Sigmoid colon (tissue), 7 donors: Measurements from ENCODE around the gene TOMM34. TPM values are rescaled to one million over a fixed set of nuclear protein-coding genes. Genes with fewer than 3 reads are reported as not detected.

Source experiments
- DNase-seq: peaks from one replicate; pipeline ENCODE4 v3.0.0-alpha.2; 2019
- H3K27ac ChIP-seq, 4 donors: fragments of 200-600 bp; sonication (generic); one replicate each; pipeline ENCODE4 v1.5.1; 2016 to 2019; ENCODE audit warnings: mild to moderate bottlenecking in 1 of 4
- H3K27me3 ChIP-seq, 3 donors: fragments of 200-600 bp; sonication (generic); one replicate each; pipeline ENCODE4 v1.5.1; 2019; ENCODE audit warnings: mild to moderate bottlenecking in 1 of 3
- H3K36me3 ChIP-seq, 4 donors: fragments of 200-600 bp; sonication (generic); one replicate each; pipeline ENCODE4 v1.5.1; 2016 to 2019
- H3K4me1 ChIP-seq, 4 donors: fragments of 200-600 bp; sonication (generic); one replicate each; pipeline ENCODE4 v1.5.1; 2017 to 2019
- H3K4me3 ChIP-seq, 4 donors: fragments of 200-600 bp; sonication (generic); one replicate each; pipeline ENCODE4 v1.5.1; 2017 to 2019; ENCODE audit warnings: mild to moderate bottlenecking in 2 of 4, moderate library complexity in 1 of 4
- H3K9me3 ChIP-seq, 4 donors: fragments of 200-600 bp in 3 of 4; sonication (generic) in 3 of 4; one replicate each; pipeline versions ENCODE4 v1.5.1 to v1.6.1; 2013 to 2019
- EP300 ChIP-seq, 4 donors: sonication (generic); formaldehyde crosslinking; IDR thresholded peaks; one replicate each; pipeline ENCODE4 v1.6.1; 2017; ENCODE audit warnings: antibody characterized with exemption in 4 of 4
- POLR2A ChIP-seq, 2 donors: fragments of 450-650 bp; IDR thresholded peaks; one replicate each; pipeline ENCODE4 v1.6.1; 2016; ENCODE audit warnings: antibody characterized with exemption in 2 of 2, mild to moderate bottlenecking in 2 of 2, moderate library complexity in 2 of 2
- POLR2AphosphoS5 ChIP-seq, 4 donors: sonication (generic); formaldehyde crosslinking; IDR thresholded peaks; one replicate each; pipeline ENCODE4 v1.6.1; 2017; ENCODE audit warnings: antibody characterized with exemption in 4 of 4
- WGBS, 2 donors: extraction: QIAGEN DNeasy Blood & Tissue Kit; methylation state at CpG; one replicate each; pipeline ENCODE4 v1.1.7; 2013; 5-methylcytosine and 5-hydroxymethylcytosine counted together
- intact Hi-C: fragments of 100-400 bp; cut with DNase I; formaldehyde crosslinking; loops from one replicate; pipeline ENCODE4 v1.15.1; 2023
- polyA plus RNA-seq, 3 donors: library from polyadenylated mRNA; stranded (reverse); fragments of 200-250 nt; gene quantifications; one replicate each; pipeline ENCODE4 v1.2.3, GENCODE V29; 2013
- total RNA-seq, 4 donors: library from RNA; depleted of rRNA; stranded (reverse); fragments of >200 nt; gene quantifications; one replicate each; pipeline ENCODE4 v1.1.0, GENCODE V29; 2016
- TF ChIP-seq, protein P1 (sequence below), 4 experiments: fragments of 450-650 bp in 3 of 4; fragments of 200-600 bp in 1 of 4; IDR thresholded peaks; one replicate each; pipeline ENCODE4 v1.5.1; 2016 to 2019; ENCODE audit warnings: antibody characterized with exemption in 4 of 4, mild to moderate bottlenecking in 3 of 4, moderate library complexity in 2 of 4
- donor health status: healthy with polysubstance abuse.
- donor health status: Bipolar disorder and iron deficiency.
- donor health status: healthy.

The TOMM34 gene
- total and polyA plus RNA-seq, 7 donors = 7.2 to 27.3 (median 9.2) TPM

- Histone ChIP-seq H3K4me3 (peak within 1 kb of the TSS; percentile 26 to 72 (median 58)), H3K36me3 (peaks cover 15 to 34% (median 19%) of the 10 kb centered on the region in 4 donors), H3K27ac (peak within 1 kb of the TSS in 1 of 4 donors; percentile 11), H3K9me3 (no peaks in the 10 kb centered on the region), H3K4me1 (peaks cover 0 to 17% (median 13%) of the 10 kb centered on the region in 4 donors), H3K27me3 (no peaks in the 10 kb centered on the region)
- TF ChIP-seq, protein P1, sequence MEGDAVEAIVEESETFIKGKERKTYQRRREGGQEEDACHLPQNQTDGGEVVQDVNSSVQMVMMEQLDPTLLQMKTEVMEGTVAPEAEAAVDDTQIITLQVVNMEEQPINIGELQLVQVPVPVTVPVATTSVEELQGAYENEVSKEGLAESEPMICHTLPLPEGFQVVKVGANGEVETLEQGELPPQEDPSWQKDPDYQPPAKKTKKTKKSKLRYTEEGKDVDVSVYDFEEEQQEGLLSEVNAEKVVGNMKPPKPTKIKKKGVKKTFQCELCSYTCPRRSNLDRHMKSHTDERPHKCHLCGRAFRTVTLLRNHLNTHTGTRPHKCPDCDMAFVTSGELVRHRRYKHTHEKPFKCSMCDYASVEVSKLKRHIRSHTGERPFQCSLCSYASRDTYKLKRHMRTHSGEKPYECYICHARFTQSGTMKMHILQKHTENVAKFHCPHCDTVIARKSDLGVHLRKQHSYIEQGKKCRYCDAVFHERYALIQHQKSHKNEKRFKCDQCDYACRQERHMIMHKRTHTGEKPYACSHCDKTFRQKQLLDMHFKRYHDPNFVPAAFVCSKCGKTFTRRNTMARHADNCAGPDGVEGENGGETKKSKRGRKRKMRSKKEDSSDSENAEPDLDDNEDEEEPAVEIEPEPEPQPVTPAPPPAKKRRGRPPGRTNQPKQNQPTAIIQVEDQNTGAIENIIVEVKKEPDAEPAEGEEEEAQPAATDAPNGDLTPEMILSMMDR (IDR thresholded peaks at IDR 0.05) = no peak
- TF ChIP-seq POLR2AphosphoS5 (IDR thresholded peaks at IDR 0.05) = peak in 2 of 4 donors; percentile 54 to 74
- DNase-seq = peak; percentile 72
- intact Hi-C loops = no loop called here
- 2 to 3% methylated on average over 61 of the region's 61 CpGs for WGBS, 2 donors
These were observed 50.1 kb downstream of the TOMM34 start, which contains the start of gene PABPC1L for GRCh38 chr20:44909872-44910689. TSS of gene PABPC1L (plus strand) at chr20:44910060. CDS start at chr20:44910144, 84 bp downstream.

DNA sequence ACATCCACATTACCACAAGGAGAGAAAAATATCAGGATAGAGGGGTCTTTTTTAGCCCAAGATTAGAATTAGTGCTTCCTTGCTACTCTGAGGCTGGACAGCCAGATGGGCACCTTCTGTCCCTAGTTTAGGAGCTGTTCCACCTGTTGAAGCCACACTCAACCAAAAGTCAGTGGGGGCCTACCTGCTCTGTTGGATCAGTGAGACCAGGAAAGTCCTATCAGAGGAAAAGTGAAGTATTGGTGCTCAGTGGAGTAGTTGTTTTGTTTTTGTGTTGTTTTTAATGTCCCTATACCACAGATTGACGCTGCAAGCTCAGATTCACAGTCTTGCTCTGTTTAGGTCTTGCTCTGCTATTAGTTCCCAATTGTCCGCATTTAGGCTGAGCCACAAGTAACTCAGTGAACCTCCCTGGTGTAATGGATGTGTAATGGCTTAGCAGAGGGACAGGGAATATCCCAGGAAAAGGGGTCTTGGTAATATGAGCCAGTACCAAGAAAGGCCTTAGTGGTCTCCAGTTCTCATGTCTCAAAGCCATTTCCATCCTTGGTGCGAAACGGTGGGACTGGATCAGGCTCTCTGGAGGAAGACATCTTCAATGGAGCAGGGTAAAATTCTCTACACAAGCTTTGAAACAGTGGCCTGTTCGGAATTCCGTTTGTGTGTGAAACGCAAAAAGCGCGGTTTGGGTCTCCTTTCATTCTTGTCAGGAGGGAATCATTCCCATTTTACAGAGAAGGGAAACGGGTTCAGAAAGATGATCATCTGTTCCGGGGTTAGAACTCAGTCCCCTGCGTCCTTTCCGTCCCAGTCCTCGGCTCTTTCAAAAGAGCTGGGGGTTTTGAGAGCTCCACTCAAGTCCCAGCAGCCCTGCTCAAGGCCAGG, 51.0 kb downstream of the TOMM34 start:
- H3K36me3 ChIP-seq = peaks cover 23 to 42% (median 26%) of the 10 kb centered on the region in 4 donors
- TF ChIP-seq POLR2A (IDR thresholded peaks at IDR 0.05) (no peak), POLR2AphosphoS5 (IDR thresholded peaks at IDR 0.05) (no peak), EP300 (IDR thresholded peaks at IDR 0.05) (no peak)
- TF ChIP-seq, protein P1 (IDR thresholded peaks at IDR 0.05) = no peak
- no peak overlapping the region for H3K27ac ChIP-seq
- intact Hi-C loops = no loop called here
- no peaks in the 10 kb centered on the region for H3K27me3 ChIP-seq
- H3K9me3 ChIP-seq = no peaks in the 10 kb centered on the region
- WGBS, 2 donors = 29 to 31% methylated on average over 14 of the region's 14 CpGs
- peak overlapping the region; percentile 26 to 72 (median 58) for H3K4me3 ChIP-seq
- H3K4me1 ChIP-seq = peaks cover 0 to 17% (median 13%) of the 10 kb centered on the region in 4 donors
- no peak for DNase-seq

GRCh38 chr20:44904377-44904776, 55.8 kb downstream of the TOMM34 start:
- TF ChIP-seq, protein P1 (IDR thresholded peaks at IDR 0.05) = no peak
- Histone ChIP-seq H3K27me3 (no peaks in the 10 kb centered on the region), H3K9me3 (no peaks in the 10 kb centered on the region), H3K4me3 (no peak overlapping the region), H3K36me3 (peaks cover 37 to 72% (median 45%) of the 10 kb centered on the region in 4 donors), H3K4me1 (peaks cover 0 to 7% (median 5%) of the 10 kb centered on the region in 4 donors), H3K27ac (no peak overlapping the region)
- intact Hi-C loops = no loop called here
- 81 to 85% methylated on average over 5 of the region's 5 CpGs for WGBS, 2 donors
- no peak for DNase-seq

DNA sequence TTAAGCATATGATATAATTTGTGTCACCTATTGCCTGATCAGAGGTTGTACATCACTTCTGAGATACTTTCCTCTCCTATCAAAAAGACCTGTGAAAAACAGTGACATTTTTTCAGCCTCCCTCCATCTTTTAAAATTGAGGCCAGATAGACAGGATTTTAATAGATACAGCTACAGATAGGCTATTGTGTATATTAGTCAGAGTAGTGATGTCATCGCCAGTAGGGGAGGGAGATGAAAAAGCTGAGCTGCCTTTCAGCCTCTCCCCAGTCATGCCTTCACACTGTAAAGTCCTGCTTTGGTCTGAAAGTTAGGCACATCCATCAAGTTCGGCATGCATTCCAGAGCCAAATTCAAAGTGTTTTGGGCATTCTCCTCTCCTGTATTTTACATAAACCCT, 58.2 kb downstream of the TOMM34 start:
- no peak for DNase-seq
- no peaks in the 10 kb centered on the region for H3K27me3 ChIP-seq
- no peak overlapping the region for H3K27ac ChIP-seq
- TF ChIP-seq POLR2A (IDR thresholded peaks at IDR 0.05) = no peak
- TF ChIP-seq EP300 (IDR thresholded peaks at IDR 0.05) = no peak
- no peak for TF ChIP-seq POLR2AphosphoS5 (IDR thresholded peaks at IDR 0.05)
- TF ChIP-seq, protein P1 (IDR thresholded peaks at IDR 0.05) = no peak
- H3K36me3 ChIP-seq = peaks cover 36 to 57% (median 41%) of the 10 kb centered on the region in 4 donors
- no peaks in the 10 kb centered on the region for H3K9me3 ChIP-seq
- intact Hi-C loops = no loop called here
- H3K4me3 ChIP-seq = no peak overlapping the region
- peaks cover 0 to 20% (median 10%) of the 10 kb centered on the region in 4 donors for H3K4me1 ChIP-seq
- WGBS, 2 donors = 92 to 95% methylated on average over 2 of the region's 2 CpGs
